ENCODE measurements around the gene CAMK2N1. TPM values are rescaled to one million over a fixed set of nuclear protein-coding genes. Genes with fewer than 3 reads are reported as not detected.

The CAMK2N1 gene
- total and polyA plus RNA-seq, 2 experiments from 2014 or later: 0.52 to 2.9 TPM

GRCh38 chr1:20447794-20448193 is 38.2 kb downstream of the CAMK2N1 start:
- Mint-ChIP-seq H3K27me3 (ENCODE audit: insufficient read depth, low read depth, poor library complexity) (peaks cover 1% of the 10 kb centered on the region), H3K36me3 (ENCODE audit: low read depth) (no peaks in the 10 kb centered on the region), H3K9me3 (no peaks in the 10 kb centered on the region), H3K4me3 (no peak overlapping the region), H3K27ac (no peak overlapping the region), H3K4me1 (peaks cover 17% of the 10 kb centered on the region)
- Histone ChIP-seq H3K4me3 (no peak overlapping the region), H3K27ac (ENCODE audit: low read depth) (no peak overlapping the region), H3K27me3 (ENCODE audit: insufficient read depth) (no peaks in the 10 kb centered on the region), H4K20me1 (replicated peaks; ENCODE audit: insufficient read depth) (no peaks in the 10 kb centered on the region), H2AFZ (no peak overlapping the region), H3K9me2 (ENCODE audit: insufficient read depth) (no peaks in the 10 kb centered on the region), H3K4me2 (no peak overlapping the region), H3F3A (replicated peaks; ENCODE audit: low read depth) (no peaks in the 10 kb centered on the region), H3K4me1 (ENCODE audit: insufficient read depth) (peaks cover 15% of the 10 kb centered on the region), H3K79me2 (replicated peaks; ENCODE audit: insufficient read depth) (no peaks in the 10 kb centered on the region), H3K36me3 (ENCODE audit: insufficient read depth) (no peaks in the 10 kb centered on the region)
- DNase-seq (ENCODE audit: low spot score) (no peak), ATAC-seq (no peak)
- no peak for TF ChIP-seq EZH2 (IDR thresholded peaks at IDR 0.05; ENCODE audit: low read depth, unreplicated experiment)

- Histone ChIP-seq H2AFZ (no peak overlapping the region), H3F3A (replicated peaks; ENCODE audit: low read depth) (no peaks in the 10 kb centered on the region), H3K9me2 (ENCODE audit: insufficient read depth) (no peaks in the 10 kb centered on the region), H3K4me1 (ENCODE audit: insufficient read depth) (peaks cover 15% of the 10 kb centered on the region), H3K36me3 (ENCODE audit: insufficient read depth) (no peaks in the 10 kb centered on the region), H3K4me3 (no peak overlapping the region), H3K79me2 (replicated peaks; ENCODE audit: insufficient read depth) (no peaks in the 10 kb centered on the region), H4K20me1 (replicated peaks; ENCODE audit: insufficient read depth) (no peaks in the 10 kb centered on the region), H3K4me2 (no peak overlapping the region), H3K27ac (ENCODE audit: low read depth) (no peak overlapping the region), H3K27me3 (ENCODE audit: insufficient read depth) (no peaks in the 10 kb centered on the region)
- peaks cover 1% of the 10 kb centered on the region for H3K27me3 Mint-ChIP-seq (ENCODE audit: insufficient read depth, low read depth, poor library complexity)
- TF ChIP-seq ZNF114 (CRISPR knock-in tag; IDR thresholded peaks at IDR 0.05): no peak
- no peak for TF ChIP-seq CREB1 (CRISPR knock-in tag; IDR thresholded peaks at IDR 0.05; ENCODE audit: low read depth)
- TF ChIP-seq POLR2AphosphoS5 (IDR thresholded peaks at IDR 0.05; ENCODE audit: low read depth): no peak
- no peak for TF ChIP-seq EZH2phosphoT487 (IDR thresholded peaks at IDR 0.05; ENCODE audit: unreplicated experiment)
- no peak for TF ChIP-seq CTCF (conservative IDR thresholded peaks at IDR 0.05; ENCODE audit: low read depth in 2 of 2)
- no peak for TF ChIP-seq ETS1 (IDR thresholded peaks at IDR 0.05)
- no peak for TF ChIP-seq ZNF331 (CRISPR knock-in tag; IDR thresholded peaks at IDR 0.05; ENCODE audit: low read depth)
- TF ChIP-seq ZNF462 (CRISPR knock-in tag; IDR thresholded peaks at IDR 0.05): no peak
- no peak overlapping the region for H3K4me3 Mint-ChIP-seq
- no peak overlapping the region for H3K27ac Mint-ChIP-seq
- H3K9me3 Mint-ChIP-seq: no peaks in the 10 kb centered on the region
- H3K36me3 Mint-ChIP-seq (ENCODE audit: low read depth): no peaks in the 10 kb centered on the region
- DNase-seq (ENCODE audit: low spot score): no peak
- ATAC-seq: no peak
- peaks cover 17% of the 10 kb centered on the region for H3K4me1 Mint-ChIP-seq
These were observed 39.2 kb downstream of the CAMK2N1 start for GRCh38 chr1:20446796-20447195.

Measured in GM23338 (cell line).